Stimulated activated CD4-positive, alpha-beta T cell treated with anti-CD3 and anti-CD28 coated beads, Interleukin-2, amount 100 ng/mL, for 48 hours (primary cell): ENCODE measurements around the gene MAPRE3.

Experiments
- DNase-seq, 2 donors: peaks; one replicate each; pipeline ENCODE4 v3.0.0-alpha.2; 2020

The MAPRE3 gene

DNA sequence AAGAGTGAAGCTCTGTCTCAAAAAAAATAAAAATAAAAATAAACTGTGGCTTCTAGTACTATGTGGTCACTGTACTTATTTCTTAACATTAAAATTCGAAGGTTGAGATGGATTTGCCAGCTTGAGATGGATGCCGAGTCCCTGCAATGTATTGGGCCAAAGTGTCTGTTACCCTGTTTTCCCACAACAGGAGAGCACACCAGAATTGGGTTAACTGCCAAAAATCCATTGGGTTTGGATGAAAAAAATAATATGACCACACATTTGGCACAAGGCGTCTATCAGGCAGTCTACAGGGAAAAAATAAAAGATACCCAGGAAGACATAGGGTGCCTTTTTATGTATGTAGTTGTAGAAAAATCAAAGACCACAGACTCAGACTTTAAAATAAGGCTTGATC lies 19.2 kb upstream of the MAPRE3 start:
- no peak for DNase-seq

- no peak for DNase-seq
These were observed 18.1 kb upstream of the MAPRE3 start for GRCh38 chr2:26952374-26952773.

DNA sequence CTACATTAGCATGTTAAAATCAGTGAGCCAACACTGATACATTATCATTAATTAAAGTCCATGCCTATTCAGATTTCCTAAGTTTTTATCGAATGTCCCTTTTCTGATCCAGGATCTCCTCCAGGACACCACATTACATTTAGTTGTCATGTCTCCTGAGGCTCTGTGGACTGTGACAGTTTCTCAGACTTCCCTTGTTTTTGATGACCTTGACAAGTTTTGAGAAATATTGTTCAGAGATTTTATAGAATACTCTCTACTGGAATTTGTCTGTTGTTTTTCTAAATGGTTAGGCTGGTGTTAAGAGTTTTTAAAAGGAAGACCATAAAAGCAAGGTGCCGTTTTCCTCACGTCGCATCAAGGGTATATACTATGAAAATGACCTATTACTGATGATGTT lies 16.3 kb upstream of the MAPRE3 start:
- DNase-seq: no peak

GRCh38 chr2:26957041-26957440 lies 13.4 kb upstream of the MAPRE3 start:
- no peak for DNase-seq

- DNase-seq: no peak
These were observed 12.9 kb upstream of the MAPRE3 start for GRCh38 chr2:26957534-26957933.

DNA sequence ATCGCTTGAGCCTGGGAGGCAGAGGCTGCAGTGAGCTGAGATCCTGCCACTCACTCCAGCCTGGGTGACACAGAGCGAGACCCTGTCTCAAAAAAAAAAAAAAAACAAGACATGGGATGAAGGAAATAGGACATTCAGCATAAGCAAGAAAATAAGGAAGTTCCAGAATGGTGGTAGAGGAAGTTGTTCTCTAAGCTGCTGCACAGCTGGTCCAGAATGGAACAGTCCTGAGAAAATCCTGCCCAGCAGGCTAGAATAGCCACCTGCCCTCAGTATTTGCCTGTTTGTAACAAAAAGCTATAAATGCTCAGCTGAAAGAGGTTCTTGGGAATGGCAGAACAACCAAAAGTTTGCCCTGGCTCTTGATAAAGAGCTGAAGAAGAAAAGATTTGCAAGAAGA lies 11.1 kb upstream of the MAPRE3 start:
- no peak for DNase-seq

- DNase-seq: no peak
These were observed 5.8 kb upstream of the MAPRE3 start for GRCh38 chr2:26964446-26965130.

DNA sequence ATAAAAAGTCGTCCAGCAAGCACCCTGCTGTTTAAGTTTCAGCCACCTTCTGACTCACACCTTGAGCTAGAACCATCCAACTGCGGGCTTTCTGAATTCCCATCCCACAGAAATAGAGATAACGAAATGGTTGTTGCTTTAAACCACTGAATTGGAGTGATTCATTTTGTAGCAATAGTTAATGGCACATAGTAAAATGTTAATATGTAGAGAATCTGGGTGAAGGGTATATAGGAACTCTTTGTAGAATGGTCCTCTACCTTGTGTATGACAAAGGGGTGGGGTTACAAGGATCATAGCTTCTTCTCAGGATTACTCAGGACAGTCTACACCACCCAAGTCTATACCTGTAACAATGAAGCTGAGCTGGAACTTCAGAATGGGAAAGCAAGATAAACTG lies 2.4 kb upstream of the MAPRE3 start:
- DNase-seq: no peak

GRCh38 chr2:26969077-26969844 lies 1.2 kb upstream of the MAPRE3 start:
- no peak for DNase-seq

- DNase-seq: no peak
These were observed 641 bp downstream of the MAPRE3 start for GRCh38 chr2:26970928-26971627.

GRCh38 chr2:26971911-26972786 lies 1.7 kb downstream of the MAPRE3 start:
- no peak for DNase-seq

DNA sequence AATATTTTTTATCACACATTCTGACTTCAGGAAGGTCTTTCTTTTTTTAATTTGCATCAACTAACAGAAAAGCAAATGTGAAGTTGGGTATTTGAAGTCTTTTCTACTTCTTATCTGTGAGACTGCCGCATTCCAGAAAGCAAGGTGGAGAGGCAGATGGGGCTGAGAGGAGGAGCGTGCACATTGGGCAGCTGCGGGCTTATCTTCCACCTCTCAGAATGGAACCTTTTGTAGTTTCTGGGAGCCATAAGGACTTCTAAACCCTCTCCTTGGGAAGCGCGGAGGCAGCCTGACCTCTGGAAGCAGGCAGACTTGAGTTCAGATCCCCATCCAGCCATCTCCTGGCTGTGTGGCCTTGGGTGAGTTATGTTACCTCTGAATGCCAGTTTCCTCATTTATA lies 3.9 kb downstream of the MAPRE3 start:
- no peak for DNase-seq

DNA sequence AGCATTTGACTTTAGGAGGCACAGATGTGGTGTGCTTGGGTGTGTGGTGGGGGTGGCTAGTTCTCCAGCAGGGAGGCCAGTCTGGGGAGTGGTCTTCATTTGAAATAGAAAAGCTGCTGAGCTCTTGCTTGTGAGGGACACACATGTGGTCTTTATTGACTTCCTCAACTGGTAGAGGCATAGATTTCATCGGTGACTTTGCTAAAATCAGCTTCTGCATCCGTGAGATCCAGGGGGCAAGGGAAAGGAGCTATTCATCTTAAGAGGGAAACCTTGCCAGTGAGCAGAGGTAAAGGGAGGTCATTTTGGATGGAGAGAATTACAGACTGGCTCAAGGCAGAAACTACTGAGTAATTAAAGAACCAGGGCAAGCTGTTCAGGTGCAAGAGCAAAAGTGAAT lies 4.7 kb downstream of the MAPRE3 start:
- no peak for DNase-seq

DNA sequence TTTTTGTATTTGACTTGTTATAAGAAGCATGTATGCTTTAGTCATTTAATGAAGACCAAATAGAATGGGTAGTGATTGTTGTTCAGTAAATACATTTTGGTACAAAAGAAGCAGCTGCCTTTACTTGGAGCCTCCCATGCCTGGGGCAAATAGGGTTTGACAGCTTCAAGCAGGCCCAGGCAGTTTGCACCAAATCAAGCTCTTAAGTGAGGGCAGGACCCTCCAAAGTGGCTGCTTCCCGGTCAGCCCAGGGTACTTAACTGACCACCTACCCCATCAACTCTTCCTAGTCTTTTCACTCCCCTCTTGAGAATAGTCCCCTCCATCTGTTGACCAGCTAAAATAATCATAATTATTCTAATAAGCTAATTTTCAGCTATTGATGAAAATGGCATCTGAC lies 5.2 kb downstream of the MAPRE3 start:
- DNase-seq: no peak

DNA sequence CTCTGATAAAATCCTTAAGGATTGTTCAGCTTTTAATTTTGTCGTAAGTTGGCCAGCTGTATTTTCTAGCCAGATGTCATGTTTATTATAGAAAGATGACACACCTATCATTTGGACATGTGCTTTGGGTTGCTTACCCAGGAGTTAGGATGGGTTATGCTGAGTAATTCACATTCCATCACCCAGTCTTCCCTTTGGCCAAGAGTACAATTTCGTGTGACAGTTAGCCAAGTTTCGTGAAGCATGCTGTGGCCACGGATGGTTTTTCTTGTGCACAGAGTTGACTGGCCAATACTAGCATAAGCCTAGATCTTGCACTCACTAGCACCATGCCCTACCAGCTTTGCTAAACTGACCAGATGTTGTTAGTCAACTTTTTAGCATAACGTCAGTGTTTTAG lies 5.8 kb downstream of the MAPRE3 start:
- no peak for DNase-seq

DNA sequence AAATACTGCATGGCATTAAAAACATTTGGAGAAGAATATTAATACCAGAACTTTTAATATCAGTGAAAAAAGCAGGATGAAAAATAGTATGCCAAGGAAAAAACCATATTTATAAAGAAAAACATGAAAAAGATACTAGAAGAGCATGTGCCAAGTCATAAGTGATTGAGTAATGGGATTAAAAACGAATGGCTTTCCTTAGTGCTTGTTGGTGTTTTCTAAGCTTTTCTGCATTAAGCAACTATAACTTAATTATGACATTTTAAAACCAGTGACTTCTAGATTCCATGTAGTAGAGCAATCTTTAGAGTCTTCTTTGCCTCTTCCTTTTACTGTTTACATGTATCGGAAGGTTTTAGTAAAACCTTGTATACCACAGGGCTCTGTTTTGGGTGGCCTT lies 6.6 kb downstream of the MAPRE3 start:
- DNase-seq: no peak

DNA sequence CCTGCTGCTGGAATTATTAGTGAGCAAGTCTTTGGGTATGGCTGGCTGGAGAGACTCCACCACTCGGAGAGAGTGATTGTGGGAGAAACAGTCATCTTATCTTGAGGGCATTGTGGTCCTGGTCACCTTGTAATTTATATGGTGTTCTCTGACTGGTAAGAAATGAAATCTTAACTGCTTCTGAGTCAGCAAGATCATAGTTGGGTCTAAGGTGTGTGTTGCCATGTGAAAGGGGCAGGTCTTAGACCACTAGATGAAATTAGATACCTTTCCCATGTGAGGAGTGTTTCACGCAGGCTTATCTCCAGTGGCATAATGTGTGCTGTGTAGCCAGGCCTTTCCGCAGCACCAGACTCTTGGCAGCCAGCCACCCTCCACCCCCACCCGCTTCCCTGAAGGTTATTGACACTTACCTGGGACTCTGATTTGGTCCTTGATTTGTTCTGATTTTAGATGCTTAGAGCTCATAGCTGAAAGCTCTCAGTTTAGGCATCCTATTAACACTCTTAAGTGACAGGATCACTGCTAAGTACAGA lies 7.7 kb downstream of the MAPRE3 start:
- no peak for DNase-seq

DNA sequence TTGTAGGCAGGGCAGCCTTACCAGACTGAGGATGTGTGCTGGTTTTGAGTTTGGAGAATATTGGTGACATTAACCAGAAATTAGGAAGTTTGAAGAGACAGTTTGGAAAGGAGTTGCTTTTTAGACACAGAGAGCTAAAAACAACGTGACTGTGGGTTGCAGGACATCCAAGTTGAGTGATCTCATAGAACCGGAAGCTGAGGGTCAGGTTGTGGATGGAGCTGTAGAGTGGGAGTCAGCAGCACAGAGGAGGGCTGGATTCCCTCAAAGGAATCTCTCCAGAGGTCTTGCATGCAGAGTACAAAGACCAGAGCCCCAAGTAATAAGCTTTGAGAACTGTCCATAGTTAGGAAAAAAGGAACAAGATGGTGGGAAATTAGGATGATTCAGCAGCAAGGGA lies 9.3 kb downstream of the MAPRE3 start:
- DNase-seq: no peak

GRCh38 chr2:26980971-26981370 lies 10.5 kb downstream of the MAPRE3 start:
- no peak for DNase-seq

GRCh38 chr2:26982102-26982742 lies 11.8 kb downstream of the MAPRE3 start:
- no peak for DNase-seq

DNA sequence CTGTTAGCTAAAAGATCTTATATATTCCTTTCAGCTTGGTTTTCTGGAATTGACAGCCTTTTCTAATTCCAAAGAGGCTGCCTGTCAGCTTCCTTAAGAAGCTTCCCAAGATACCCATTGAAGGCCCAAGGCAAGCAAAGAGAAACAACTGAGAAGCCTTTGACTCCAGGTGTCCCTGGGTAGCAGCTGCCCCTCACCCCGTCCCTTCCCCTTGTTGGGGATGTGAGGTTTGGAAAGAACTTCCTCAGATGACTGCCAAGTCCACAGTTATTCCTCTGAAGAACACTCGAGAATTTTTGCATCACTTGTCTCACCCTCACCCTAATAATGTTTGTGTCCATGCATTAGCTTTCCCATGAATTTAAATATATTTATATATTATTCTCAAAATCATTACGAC lies 13.3 kb downstream of the MAPRE3 start:
- DNase-seq: no peak

- no peak for DNase-seq
These were observed 15.4 kb downstream of the MAPRE3 start for GRCh38 chr2:26985807-26986206.
